Lower lobe of right lung (tissue), 2 donors: ENCODE data around the gene FBN2. TPM values are rescaled to one million over a fixed set of nuclear protein-coding genes. Genes with fewer than 3 reads are reported as not detected.

ENCODE experiments used
- ATAC-seq, 2 donors: fragments of 200-7000 bp; cut with Tn5 transposase; one replicate each; pipeline ENCODE4 v1.9.1; 2020 to 2022; ENCODE audit warnings: mild to moderate bottlenecking in 2 of 2, moderate library complexity in 2 of 2
- DNase-seq: peaks from one replicate; pipeline ENCODE4 v3.0.0-alpha.2; 2020
- H3K27ac ChIP-seq: fragments of 200-600 bp; one replicate; pipeline ENCODE4 v1.8.0; 2022
- H3K27me3 ChIP-seq: fragments of 200-600 bp; one replicate; pipeline ENCODE4 v1.8.0; 2022; ENCODE audit warnings: low read depth
- H3K36me3 ChIP-seq: fragments of 200-600 bp; one replicate; pipeline ENCODE4 v1.8.0; 2022; ENCODE audit warnings: mild to moderate bottlenecking
- H3K4me1 ChIP-seq: fragments of 200-600 bp; one replicate; pipeline ENCODE4 v1.8.0; 2022
- H3K4me3 ChIP-seq: fragments of 200-600 bp; one replicate; pipeline ENCODE4 v1.8.0; 2022; ENCODE audit warnings: mild to moderate bottlenecking
- H3K9me3 ChIP-seq: fragments of 200-600 bp; one replicate; pipeline ENCODE4 v1.8.0; 2022
- CTCF ChIP-seq: fragments of 200-600 bp; IDR thresholded peaks from one replicate; pipeline ENCODE4 v1.8.0; 2022; ENCODE audit warnings: antibody characterized with exemption, mild to moderate bottlenecking
- intact Hi-C: fragments of 100-400 bp; cut with DNase I; formaldehyde crosslinking; loops from one replicate; pipeline ENCODE4 v1.11.0; 2022
- total RNA-seq: library from RNA; stranded (reverse); fragmentation: NEBNext Ultra II Directional; extraction: Animal tissue kit (Norgen Biotek cat#: 25700); gene quantifications from one replicate; pipeline ENCODE4 v1.2.1, GENCODE V29; 2021
- donor health status: DM: no; HTN: yes; CAD: no; lungs with severe emphysema.

The FBN2 gene
- total RNA-seq, 1 donor from 2014 or later, result 0.83 TPM

GRCh38 chr5:128259607-128260021 lies 278.4 kb downstream of the FBN2 start:
- intact Hi-C loops, result no loop called here
- Histone ChIP-seq H3K4me3 (no peak overlapping the region), H3K36me3 (no peaks in the 10 kb centered on the region), H3K9me3 (no peaks in the 10 kb centered on the region), H3K27me3 (no peaks in the 10 kb centered on the region), H3K27ac (no peak overlapping the region), H3K4me1 (no peaks in the 10 kb centered on the region)
- no peak for DNase-seq
- no peak for ATAC-seq
- no peak for TF ChIP-seq CTCF

- TF ChIP-seq CTCF, result no peak
- H3K4me3 ChIP-seq, result no peak overlapping the region
- intact Hi-C loops, result no loop called here
- no peak for DNase-seq
- no peaks in the 10 kb centered on the region for H3K9me3 ChIP-seq
- H3K27me3 ChIP-seq, result no peaks in the 10 kb centered on the region
- no peaks in the 10 kb centered on the region for H3K36me3 ChIP-seq
- no peak overlapping the region for H3K27ac ChIP-seq
- H3K4me1 ChIP-seq, result no peaks in the 10 kb centered on the region
- no peak for ATAC-seq
Measured at GRCh38 chr5:128258372-128258771, 279.7 kb downstream of the FBN2 start.

- no peak overlapping the region for H3K4me3 ChIP-seq
- no peaks in the 10 kb centered on the region for H3K36me3 ChIP-seq
- intact Hi-C loops, result no loop called here
- H3K27ac ChIP-seq, result no peak overlapping the region
- H3K9me3 ChIP-seq, result no peaks in the 10 kb centered on the region
- no peak for TF ChIP-seq CTCF
- H3K27me3 ChIP-seq, result no peaks in the 10 kb centered on the region
- no peaks in the 10 kb centered on the region for H3K4me1 ChIP-seq
- DNase-seq (no peak), ATAC-seq (no peak)
Measured at GRCh38 chr5:128257076-128257475, 281.0 kb downstream of the FBN2 start.

GRCh38 chr5:128254789-128255188 lies 283.3 kb downstream of the FBN2 start:
- Histone ChIP-seq H3K4me3 (no peak overlapping the region), H3K9me3 (no peaks in the 10 kb centered on the region), H3K36me3 (no peaks in the 10 kb centered on the region), H3K4me1 (no peaks in the 10 kb centered on the region), H3K27me3 (no peaks in the 10 kb centered on the region), H3K27ac (no peak overlapping the region)
- ATAC-seq (no peak), DNase-seq (no peak)
- TF ChIP-seq CTCF, result no peak
- intact Hi-C loops, result no loop called here

- no peaks in the 10 kb centered on the region for H3K36me3 ChIP-seq
- H3K4me3 ChIP-seq, result no peak overlapping the region
- intact Hi-C loops, result no loop called here
- H3K4me1 ChIP-seq, result no peaks in the 10 kb centered on the region
- ATAC-seq, result no peak
- no peaks in the 10 kb centered on the region for H3K9me3 ChIP-seq
- no peak for DNase-seq
- TF ChIP-seq CTCF, result no peak
- H3K27me3 ChIP-seq, result no peaks in the 10 kb centered on the region
- no peak overlapping the region for H3K27ac ChIP-seq
Measured at GRCh38 chr5:128253880-128254279, 284.2 kb downstream of the FBN2 start.

- H3K4me1 ChIP-seq, result no peaks in the 10 kb centered on the region
- no peak overlapping the region for H3K27ac ChIP-seq
- no peaks in the 10 kb centered on the region for H3K36me3 ChIP-seq
- H3K4me3 ChIP-seq, result no peak overlapping the region
- no peak for DNase-seq
- H3K9me3 ChIP-seq, result no peaks in the 10 kb centered on the region
- H3K27me3 ChIP-seq, result no peaks in the 10 kb centered on the region
- TF ChIP-seq CTCF, result no peak
- intact Hi-C loops, result no loop called here
- ATAC-seq, result no peak
Measured at GRCh38 chr5:128253161-128253560, 284.9 kb downstream of the FBN2 start.
